Upper lobe of left lung (tissue), 6 donors: ENCODE results near the gene BOD1. TPM values are rescaled to one million over a fixed set of nuclear protein-coding genes. Genes with fewer than 3 reads are reported as not detected.
A peak's percentile ranks its signal among the peaks of the same experiment; 100 is the strongest.

ENCODE experiments used
- ATAC-seq, 2 donors: fragments of 200-7000 bp; cut with Tn5 transposase; one replicate each; pipeline ENCODE4 v1.9.1; 2022; ENCODE audit warnings: mild to moderate bottlenecking in 2 of 2, moderate library complexity in 2 of 2; ENCODE audit not compliant: low FRiP score in 2 of 2
- DNase-seq, 2 donors: peaks; one replicate each; pipeline ENCODE4 v3.0.0-alpha.2; 2019 to 2020
- H3K27ac ChIP-seq, 4 donors: fragments of 200-600 bp; sonication (generic); one replicate each; pipeline ENCODE4 v1.5.1; 2016 to 2019
- H3K27me3 ChIP-seq, 4 donors: fragments of 200-600 bp; sonication (generic); one replicate each; pipeline ENCODE4 v1.5.1; 2017 to 2019
- H3K36me3 ChIP-seq, 4 donors: fragments of 200-600 bp; sonication (generic); one replicate each; pipeline ENCODE4 v1.5.1; 2016 to 2019
- H3K4me1 ChIP-seq, 4 donors: fragments of 200-600 bp; sonication (generic); one replicate each; pipeline ENCODE4 v1.5.1; 2018 to 2019
- H3K4me3 ChIP-seq, 4 donors: fragments of 200-600 bp; sonication (generic); one replicate each; pipeline ENCODE4 v1.5.1; 2017 to 2019; ENCODE audit warnings: mild to moderate bottlenecking in 2 of 4, moderate library complexity in 1 of 4
- H3K9me3 ChIP-seq, 4 donors: fragments of 200-600 bp; sonication (generic); one replicate each; pipeline ENCODE4 v1.5.1; 2018 to 2019
- CTCF ChIP-seq, 6 experiments: fragments of 450-650 bp in 4 of 6; fragments of 200-600 bp in 2 of 6; sonication (generic) in 2 of 6; IDR thresholded peaks; one replicate each; pipeline ENCODE4 v1.5.1; 2016 to 2019; ENCODE audit warnings: antibody characterized with exemption in 6 of 6
- EP300 ChIP-seq, 4 donors: sonication (generic); formaldehyde crosslinking; IDR thresholded peaks; one replicate each; pipeline ENCODE4 v1.5.1; 2017; ENCODE audit warnings: antibody characterized with exemption in 4 of 4, control low read depth in 2 of 4
- POLR2A ChIP-seq, 4 donors: fragments of 450-650 bp; IDR thresholded peaks; one replicate each; pipeline ENCODE4 v1.5.1; 2016 to 2017; ENCODE audit warnings: antibody characterized with exemption in 4 of 4, mild to moderate bottlenecking in 2 of 4
- POLR2AphosphoS5 ChIP-seq, 2 donors: sonication (generic); formaldehyde crosslinking; IDR thresholded peaks; one replicate each; pipeline ENCODE4 v1.5.1; 2017; ENCODE audit warnings: antibody characterized with exemption in 2 of 2
- WGBS, 2 donors: methylation state at CpG; one replicate each; pipeline ENCODE4 v1.1.5; 2017 to 2018; 5-methylcytosine and 5-hydroxymethylcytosine counted together
- total RNA-seq, 6 donors: library from RNA; depleted of rRNA in 4 of 6; stranded (reverse); fragments of >200 nt in 4 of 6; gene quantifications; one replicate each; pipeline versions ENCODE4 v1.1.0 to v1.2.1, GENCODE V29; 2016 to 2021
- donor health status: DM: no; HTN: no; CAD: no; lungs with moderate emphysema.
- donor health status: DM: no; HTN: yes; CAD: no; lungs with severe emphysema.

BOD1 gene
- total RNA-seq, 6 donors from 2014 or later: 21.6 to 50.2 (median 34.1) TPM

- TF ChIP-seq POLR2A (IDR thresholded peaks at IDR 0.05) (no peak), CTCF (IDR thresholded peaks at IDR 0.05) (no peak), EP300 (IDR thresholded peaks at IDR 0.05) (no peak), POLR2AphosphoS5 (IDR thresholded peaks at IDR 0.05) (no peak)
- ATAC-seq (no peak), DNase-seq (no peak)
- H3K27ac ChIP-seq: no peak overlapping the region
- no peak overlapping the region for H3K4me3 ChIP-seq
- no peaks in the 10 kb centered on the region for H3K9me3 ChIP-seq
- H3K4me1 ChIP-seq: no peaks in the 10 kb centered on the region
- no peaks in the 10 kb centered on the region for H3K27me3 ChIP-seq
- WGBS, 2 donors: 71% methylated on average over 11 of the region's 11 CpGs
- no peaks in the 10 kb centered on the region for H3K36me3 ChIP-seq
Observed at GRCh38 chr5:173627860-173628392, 11.5 kb upstream of the BOD1 start.

- Histone ChIP-seq H3K4me3 (no peak overlapping the region), H3K27me3 (no peaks in the 10 kb centered on the region), H3K9me3 (no peaks in the 10 kb centered on the region), H3K27ac (no peak overlapping the region), H3K36me3 (no peaks in the 10 kb centered on the region), H3K4me1 (no peaks in the 10 kb centered on the region)
- 87 to 91% methylated on average over 4 of the region's 4 CpGs for WGBS, 2 donors
- TF ChIP-seq EP300 (IDR thresholded peaks at IDR 0.05): no peak
- ATAC-seq: no peak
- DNase-seq: no peak
Observed at GRCh38 chr5:173627271-173627670, 10.8 kb upstream of the BOD1 start.

GRCh38 chr5:173626505-173626820, 10.0 kb upstream of the BOD1 start:
- 83 to 87% methylated on average over 3 of the region's 3 CpGs for WGBS, 2 donors
- no peak for DNase-seq
- no peak overlapping the region for H3K27ac ChIP-seq
- H3K4me1 ChIP-seq: no peaks in the 10 kb centered on the region
- no peaks in the 10 kb centered on the region for H3K36me3 ChIP-seq
- no peak for ATAC-seq
- no peaks in the 10 kb centered on the region for H3K27me3 ChIP-seq
- no peak overlapping the region for H3K4me3 ChIP-seq
- no peaks in the 10 kb centered on the region for H3K9me3 ChIP-seq
- TF ChIP-seq POLR2A (IDR thresholded peaks at IDR 0.05) (no peak), EP300 (IDR thresholded peaks at IDR 0.05) (no peak), POLR2AphosphoS5 (IDR thresholded peaks at IDR 0.05) (no peak), CTCF (IDR thresholded peaks at IDR 0.05) (no peak)

GRCh38 chr5:173625673-173626504, 9.4 kb upstream of the BOD1 start:
- ATAC-seq (no peak), DNase-seq (no peak)
- peak in 1 of 6 experiments; percentile 15 for TF ChIP-seq CTCF (IDR thresholded peaks at IDR 0.05)
- TF ChIP-seq EP300 (IDR thresholded peaks at IDR 0.05): no peak
- no peak for TF ChIP-seq POLR2A (IDR thresholded peaks at IDR 0.05)
- no peak for TF ChIP-seq POLR2AphosphoS5 (IDR thresholded peaks at IDR 0.05)
- WGBS, 2 donors: 75 to 82% methylated on average over 5 to 6 of the region's 6 CpGs
- no peak overlapping the region for H3K27ac ChIP-seq
- H3K27me3 ChIP-seq: no peaks in the 10 kb centered on the region
- H3K4me1 ChIP-seq: no peaks in the 10 kb centered on the region
- no peaks in the 10 kb centered on the region for H3K9me3 ChIP-seq
- no peaks in the 10 kb centered on the region for H3K36me3 ChIP-seq
- no peak overlapping the region for H3K4me3 ChIP-seq

GRCh38 chr5:173625261-173625660, 8.8 kb upstream of the BOD1 start:
- DNase-seq (no peak), ATAC-seq (no peak)
- Histone ChIP-seq H3K9me3 (no peaks in the 10 kb centered on the region), H3K27ac (no peak overlapping the region), H3K4me3 (no peak overlapping the region), H3K27me3 (no peaks in the 10 kb centered on the region), H3K4me1 (no peaks in the 10 kb centered on the region), H3K36me3 (no peaks in the 10 kb centered on the region)
- TF ChIP-seq CTCF (IDR thresholded peaks at IDR 0.05): no peak
- TF ChIP-seq POLR2AphosphoS5 (IDR thresholded peaks at IDR 0.05): no peak
- TF ChIP-seq EP300 (IDR thresholded peaks at IDR 0.05): no peak
- TF ChIP-seq POLR2A (IDR thresholded peaks at IDR 0.05): no peak
- 84 to 88% methylated on average over 3 of the region's 3 CpGs for WGBS, 2 donors
